H1 (cell line): ENCODE results near the gene ARID4B. TPM values are rescaled to one million over a fixed set of nuclear protein-coding genes. Genes with fewer than 3 reads are reported as not detected.

Experiments used
- ATF3 ChIP-seq: IDR thresholded peaks from 2 replicates; pipeline ENCODE4 v1.6.1; 2011; ENCODE audit warnings: low read depth, mild to moderate bottlenecking, low read length; ENCODE audit not compliant: insufficient read depth
- HDAC6 ChIP-seq: IDR thresholded peaks from one replicate; pipeline ENCODE4 v1.7.1; 2012; ENCODE audit warnings: low read depth, mild to moderate bottlenecking, inconsistent platforms, low read length, moderate library complexity
- POU5F1 ChIP-seq: IDR thresholded peaks from 2 replicates; pipeline ENCODE4 v1.6.1; 2011; ENCODE audit warnings: low read depth, mild to moderate bottlenecking, low read length, moderate library complexity
- RXRA ChIP-seq: IDR thresholded peaks from 2 replicates; pipeline ENCODE4 v1.6.1; 2011; ENCODE audit warnings: low read depth, mild to moderate bottlenecking, low read length, moderate library complexity; ENCODE audit not compliant: insufficient read depth
- TCF12 ChIP-seq: IDR thresholded peaks from 2 replicates; pipeline ENCODE4 v1.6.1; 2011; ENCODE audit warnings: low read depth, mild to moderate bottlenecking, low read length
- polyA plus RNA-seq, 7 experiments: library from polyadenylated mRNA; depleted of rRNA in 3 of 7; stranded (reverse) in 5 of 7; unstranded in 2 of 7; fragments of >200 nt in 5 of 7; fragments of 200-250 nt in 2 of 7; gene quantifications; 1 replicate in 5 of 7; 2 replicates in 1 of 7; 4 replicates in 1 of 7; pipeline versions ENCODE4 v1.2.1 to v1.2.3, GENCODE V29; 2011 to 2013; ENCODE audit warnings: missing spikeins in 2 of 7, mixed read lengths in 2 of 7
- total RNA-seq: library from RNA; stranded (reverse); fragmentation: NEBNext Ultra II Directional; extraction: Animal tissue kit (Norgen Biotek cat#: 25700); gene quantifications from 2 replicates; pipeline ENCODE4 v1.2.1, GENCODE V29; 2021

Gene ARID4B
- total and polyA plus RNA-seq, 2 of the 8 experiments (the other 6 are each of a cell fraction or from before 2014, with no cell fraction given) = 5.1 to 28.8 TPM

- no peak for TF ChIP-seq ATF3
- TF ChIP-seq TCF12 = no peak
- no peak for TF ChIP-seq HDAC6
- no peak for TF ChIP-seq POU5F1
- no peak for TF ChIP-seq RXRA
Observed at GRCh38 chr1:235213752-235214151, 114.2 kb downstream of the ARID4B start (continued).
